ENCODE results near the gene RHOD. TPM values are rescaled to one million over a fixed set of nuclear protein-coding genes. Genes with fewer than 3 reads are reported as not detected.

Gene RHOD
- total RNA-seq, 3 donors from 2014 or later = 3.3 to 7.2 (median 3.9) TPM

GRCh38 chr11:67120881-67121710 lies 64.4 kb downstream of the RHOD start:
- DNase-seq (peak in 1 of 3 donors; percentile 48), ATAC-seq (no peak)
- intact Hi-C loops (cut with DNase I, micrococcal nuclease) = no loop called here
- Histone ChIP-seq H3K4me1 (ENCODE audit: low read depth) (peaks cover 24% of the 10 kb centered on the region), H3K36me3 (ENCODE audit: low read depth) (no peaks in the 10 kb centered on the region), H3K9me3 (no peaks in the 10 kb centered on the region), H3K4me3 (no peak overlapping the region)
- no peak for TF ChIP-seq CTCF (IDR thresholded peaks at IDR 0.05)

Small RNA genes within 50 kb of the gene (microRNA-seq; reads per million reads assigned to microRNA genes)
- gene MIR6860 = not detected

Other genes starting within 250 kb of the RHOD start
- gene RCE1, start 213.4 kb upstream of the RHOD start, total RNA-seq = 10 to 100 TPM; 24.9 to 27.2 (median 27.2) TPM
- 10 to 100 TPM; 20.3 to 29.1 (median 27.8) TPM for gene LRFN4, start 199.8 kb upstream of the RHOD start, total RNA-seq
- gene PC, start 98.5 kb upstream of the RHOD start, total RNA-seq = 10 to 100 TPM; 20.0 to 43.8 (median 43.3) TPM
- gene C11orf86, start 81.5 kb upstream of the RHOD start, total RNA-seq = 10 to 100 TPM; 26.9 to 51.5 (median 38.3) TPM
- gene SYT12, start 33.7 kb upstream of the RHOD start, total RNA-seq = under 1 TPM in 1 of 3 donors, not detected in 2; 0.09 TPM
- gene KDM2A, start 62.4 kb downstream of the RHOD start, total RNA-seq = 10 to 100 TPM; 67.2 to 84.6 (median 77.1) TPM
- 100 to 1,000 TPM in 2 of 3 donors, 10 to 100 TPM in 1; 86.8 to 114 (median 106) TPM for gene GRK2, start 209.6 kb downstream of the RHOD start, total RNA-seq
- 10 to 100 TPM; 20.0 to 46.3 (median 26.7) TPM for gene ANKRD13D, start 232.5 kb downstream of the RHOD start, total RNA-seq
- 10 to 100 TPM; 55.8 to 87.0 (median 57.6) TPM for gene SSH3, start 246.7 kb downstream of the RHOD start, total RNA-seq